HepG2 (cell line): ENCODE results near the gene GART. TPM values are rescaled to one million over a fixed set of nuclear protein-coding genes. Genes with fewer than 3 reads are reported as not detected.

Experiments
- ZNF33B ChIP-seq: sonication (generic); formaldehyde crosslinking; IDR thresholded peaks from 2 replicates; pipeline ENCODE4 v1.5.1; 2020; ENCODE audit warnings: mild to moderate bottlenecking, missing genetic modification reagents
- polyA plus RNA-seq, 8 experiments: library from polyadenylated mRNA; depleted of rRNA in 3 of 8; stranded (reverse) in 7 of 8; unstranded in 1 of 8; fragments of >200 nt; fragmentation: Illumina TruSeq in 4 of 8; extraction: Trizol in 4 of 8; gene quantifications; 2 replicates each; pipeline versions ENCODE4 v1.2.1 to v1.2.3, GENCODE V29; 2011 to 2016; ENCODE audit warnings: low read depth in 4 of 8, missing spikeins in 1 of 8, mixed read lengths in 1 of 8; ENCODE audit not compliant: insufficient read depth in 1 of 8
- total RNA-seq, 5 experiments: library from RNA; depleted of rRNA; stranded (reverse); fragments of >200 nt; fragmentation: Illumina TruSeq; extraction: Trizol; gene quantifications; 2 replicates each; pipeline ENCODE4 v1.2.3, GENCODE V29; 2016; ENCODE audit warnings: low read depth in 1 of 5
- TF ChIP-seq, protein P1 (sequence below): sonication (generic); formaldehyde crosslinking; IDR thresholded peaks from 2 replicates; pipeline ENCODE4 v1.4.0; 2020; ENCODE audit warnings: missing genetic modification reagents
- TF ChIP-seq, protein P2 (sequence below): sonication (generic); formaldehyde crosslinking; IDR thresholded peaks from 2 replicates; pipeline ENCODE4 v1.4.0; 2020; ENCODE audit warnings: missing genetic modification reagents
- TF ChIP-seq, protein P3 (sequence below): sonication (generic); formaldehyde crosslinking; IDR thresholded peaks from 2 replicates; pipeline ENCODE4 v1.8.0; 2022; ENCODE audit warnings: low read depth, missing genetic modification reagents
- TF ChIP-seq, protein P4 (sequence below), 2 experiments: fragments of 450-650 bp in 1 of 2; sonication (generic) in 1 of 2; formaldehyde crosslinking in 1 of 2; IDR thresholded peaks; 2 replicates each; pipeline versions ENCODE4 v1.6.1 to v1.8.0; 2016 to 2022; ENCODE audit warnings: antibody characterized with exemption in 1 of 2, mild to moderate bottlenecking in 1 of 2, missing genetic modification reagents in 1 of 2
- TF ChIP-seq, protein P5 (sequence below): sonication (generic); formaldehyde crosslinking; IDR thresholded peaks from 2 replicates; pipeline ENCODE4 v1.4.0; 2020; ENCODE audit warnings: missing genetic modification reagents, mild to moderate bottlenecking, borderline replicate concordance

The GART gene
- total and polyA plus RNA-seq, 2 of the 13 experiments (the other 11 are each of a cell fraction or from before 2014, with no cell fraction given), result 17.9 to 109 TPM

DNA sequence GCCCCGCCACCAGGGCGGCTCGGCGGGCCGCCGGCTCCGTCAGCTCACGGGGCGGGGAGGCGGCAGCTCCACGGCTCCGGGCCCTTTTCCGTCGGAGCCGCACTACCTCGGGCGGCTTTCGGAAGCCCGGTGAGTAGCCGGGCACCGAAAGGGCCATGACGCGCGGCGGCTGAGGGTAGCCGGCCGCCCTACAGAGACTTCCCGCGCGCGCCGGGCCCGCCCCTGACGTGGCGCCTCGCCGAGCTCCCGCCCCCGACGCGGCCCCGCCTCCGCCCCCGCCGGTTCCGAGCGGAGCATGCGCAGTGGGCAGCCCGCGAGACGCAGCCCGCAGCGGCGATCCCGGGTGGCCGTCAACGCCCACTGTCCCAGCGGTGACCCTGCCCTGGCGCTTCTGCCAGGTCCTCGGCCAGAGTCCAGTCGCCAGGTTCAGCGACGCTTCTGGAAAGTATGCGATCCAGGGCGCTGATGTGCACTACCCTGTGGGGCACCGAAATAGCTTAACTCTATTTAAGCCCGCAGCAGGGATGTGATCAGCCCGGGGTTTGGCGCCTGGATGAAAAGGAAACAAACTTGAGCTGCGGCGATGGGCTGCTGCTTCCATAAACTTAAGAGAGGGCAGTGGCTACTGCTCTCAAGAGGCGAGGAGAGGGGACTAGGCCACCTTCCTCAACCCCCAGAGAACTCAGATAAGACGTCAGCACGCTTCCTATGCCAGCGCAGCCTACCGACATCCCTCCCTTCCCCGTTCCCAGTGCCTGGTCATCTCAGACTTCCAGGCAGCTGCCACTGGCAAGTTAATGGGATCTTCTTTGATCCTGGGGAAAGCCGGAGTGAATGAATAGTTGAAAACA, 46.8 kb upstream of the GART start, which contains the start of gene DONSON (continued):
- TF ChIP-seq, protein P1, sequence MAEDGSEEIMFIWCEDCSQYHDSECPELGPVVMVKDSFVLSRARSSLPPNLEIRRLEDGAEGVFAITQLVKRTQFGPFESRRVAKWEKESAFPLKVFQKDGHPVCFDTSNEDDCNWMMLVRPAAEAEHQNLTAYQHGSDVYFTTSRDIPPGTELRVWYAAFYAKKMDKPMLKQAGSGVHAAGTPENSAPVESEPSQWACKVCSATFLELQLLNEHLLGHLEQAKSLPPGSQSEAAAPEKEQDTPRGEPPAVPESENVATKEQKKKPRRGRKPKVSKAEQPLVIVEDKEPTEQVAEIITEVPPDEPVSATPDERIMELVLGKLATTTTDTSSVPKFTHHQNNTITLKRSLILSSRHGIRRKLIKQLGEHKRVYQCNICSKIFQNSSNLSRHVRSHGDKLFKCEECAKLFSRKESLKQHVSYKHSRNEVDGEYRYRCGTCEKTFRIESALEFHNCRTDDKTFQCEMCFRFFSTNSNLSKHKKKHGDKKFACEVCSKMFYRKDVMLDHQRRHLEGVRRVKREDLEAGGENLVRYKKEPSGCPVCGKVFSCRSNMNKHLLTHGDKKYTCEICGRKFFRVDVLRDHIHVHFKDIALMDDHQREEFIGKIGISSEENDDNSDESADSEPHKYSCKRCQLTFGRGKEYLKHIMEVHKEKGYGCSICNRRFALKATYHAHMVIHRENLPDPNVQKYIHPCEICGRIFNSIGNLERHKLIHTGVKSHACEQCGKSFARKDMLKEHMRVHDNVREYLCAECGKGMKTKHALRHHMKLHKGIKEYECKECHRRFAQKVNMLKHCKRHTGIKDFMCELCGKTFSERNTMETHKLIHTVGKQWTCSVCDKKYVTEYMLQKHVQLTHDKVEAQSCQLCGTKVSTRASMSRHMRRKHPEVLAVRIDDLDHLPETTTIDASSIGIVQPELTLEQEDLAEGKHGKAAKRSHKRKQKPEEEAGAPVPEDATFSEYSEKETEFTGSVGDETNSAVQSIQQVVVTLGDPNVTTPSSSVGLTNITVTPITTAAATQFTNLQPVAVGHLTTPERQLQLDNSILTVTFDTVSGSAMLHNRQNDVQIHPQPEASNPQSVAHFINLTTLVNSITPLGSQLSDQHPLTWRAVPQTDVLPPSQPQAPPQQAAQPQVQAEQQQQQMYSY, result peak; percentile 94
- TF ChIP-seq, protein P2, sequence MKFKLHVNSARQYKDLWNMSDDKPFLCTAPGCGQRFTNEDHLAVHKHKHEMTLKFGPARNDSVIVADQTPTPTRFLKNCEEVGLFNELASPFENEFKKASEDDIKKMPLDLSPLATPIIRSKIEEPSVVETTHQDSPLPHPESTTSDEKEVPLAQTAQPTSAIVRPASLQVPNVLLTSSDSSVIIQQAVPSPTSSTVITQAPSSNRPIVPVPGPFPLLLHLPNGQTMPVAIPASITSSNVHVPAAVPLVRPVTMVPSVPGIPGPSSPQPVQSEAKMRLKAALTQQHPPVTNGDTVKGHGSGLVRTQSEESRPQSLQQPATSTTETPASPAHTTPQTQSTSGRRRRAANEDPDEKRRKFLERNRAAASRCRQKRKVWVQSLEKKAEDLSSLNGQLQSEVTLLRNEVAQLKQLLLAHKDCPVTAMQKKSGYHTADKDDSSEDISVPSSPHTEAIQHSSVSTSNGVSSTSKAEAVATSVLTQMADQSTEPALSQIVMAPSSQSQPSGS (CRISPR knock-in tag), result peak; percentile 49; the same call in 1 of the 2 replicates
- TF ChIP-seq, protein P3, sequence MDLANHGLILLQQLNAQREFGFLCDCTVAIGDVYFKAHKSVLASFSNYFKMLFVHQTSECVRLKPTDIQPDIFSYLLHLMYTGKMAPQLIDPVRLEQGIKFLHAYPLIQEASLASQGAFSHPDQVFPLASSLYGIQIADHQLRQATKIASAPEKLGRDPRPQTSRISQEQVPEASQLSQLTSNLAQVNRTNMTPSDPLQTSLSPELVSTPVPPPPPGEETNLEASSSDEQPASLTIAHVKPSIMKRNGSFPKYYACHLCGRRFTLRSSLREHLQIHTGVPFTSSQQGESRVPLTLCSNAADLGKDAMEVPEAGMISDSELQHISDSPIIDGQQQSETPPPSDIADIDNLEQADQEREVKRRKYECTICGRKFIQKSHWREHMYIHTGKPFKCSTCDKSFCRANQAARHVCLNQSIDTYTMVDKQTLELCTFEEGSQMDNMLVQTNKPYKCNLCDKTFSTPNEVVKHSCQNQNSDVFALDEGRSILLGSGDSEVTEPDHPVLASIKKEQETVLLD (CRISPR knock-in tag), result peak; percentile 82
- TF ChIP-seq, protein P4, sequence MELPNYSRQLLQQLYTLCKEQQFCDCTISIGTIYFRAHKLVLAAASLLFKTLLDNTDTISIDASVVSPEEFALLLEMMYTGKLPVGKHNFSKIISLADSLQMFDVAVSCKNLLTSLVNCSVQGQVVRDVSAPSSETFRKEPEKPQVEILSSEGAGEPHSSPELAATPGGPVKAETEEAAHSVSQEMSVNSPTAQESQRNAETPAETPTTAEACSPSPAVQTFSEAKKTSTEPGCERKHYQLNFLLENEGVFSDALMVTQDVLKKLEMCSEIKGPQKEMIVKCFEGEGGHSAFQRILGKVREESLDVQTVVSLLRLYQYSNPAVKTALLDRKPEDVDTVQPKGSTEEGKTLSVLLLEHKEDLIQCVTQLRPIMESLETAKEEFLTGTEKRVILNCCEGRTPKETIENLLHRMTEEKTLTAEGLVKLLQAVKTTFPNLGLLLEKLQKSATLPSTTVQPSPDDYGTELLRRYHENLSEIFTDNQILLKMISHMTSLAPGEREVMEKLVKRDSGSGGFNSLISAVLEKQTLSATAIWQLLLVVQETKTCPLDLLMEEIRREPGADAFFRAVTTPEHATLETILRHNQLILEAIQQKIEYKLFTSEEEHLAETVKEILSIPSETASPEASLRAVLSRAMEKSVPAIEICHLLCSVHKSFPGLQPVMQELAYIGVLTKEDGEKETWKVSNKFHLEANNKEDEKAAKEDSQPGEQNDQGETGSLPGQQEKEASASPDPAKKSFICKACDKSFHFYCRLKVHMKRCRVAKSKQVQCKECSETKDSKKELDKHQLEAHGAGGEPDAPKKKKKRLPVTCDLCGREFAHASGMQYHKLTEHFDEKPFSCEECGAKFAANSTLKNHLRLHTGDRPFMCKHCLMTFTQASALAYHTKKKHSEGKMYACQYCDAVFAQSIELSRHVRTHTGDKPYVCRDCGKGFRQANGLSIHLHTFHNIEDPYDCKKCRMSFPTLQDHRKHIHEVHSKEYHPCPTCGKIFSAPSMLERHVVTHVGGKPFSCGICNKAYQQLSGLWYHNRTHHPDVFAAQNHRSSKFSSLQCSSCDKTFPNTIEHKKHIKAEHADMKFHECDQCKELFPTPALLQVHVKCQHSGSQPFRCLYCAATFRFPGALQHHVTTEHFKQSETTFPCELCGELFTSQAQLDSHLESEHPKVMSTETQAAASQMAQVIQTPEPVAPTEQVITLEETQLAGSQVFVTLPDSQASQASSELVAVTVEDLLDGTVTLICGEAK (IDR thresholded peaks at IDR 0.05), result no peak
- TF ChIP-seq, protein P4 (CRISPR knock-in tag; IDR thresholded peaks at IDR 0.05), result 0 out of 2 replicates have a peak, but pooled peaks have one; percentile 26
- TF ChIP-seq, protein P5, sequence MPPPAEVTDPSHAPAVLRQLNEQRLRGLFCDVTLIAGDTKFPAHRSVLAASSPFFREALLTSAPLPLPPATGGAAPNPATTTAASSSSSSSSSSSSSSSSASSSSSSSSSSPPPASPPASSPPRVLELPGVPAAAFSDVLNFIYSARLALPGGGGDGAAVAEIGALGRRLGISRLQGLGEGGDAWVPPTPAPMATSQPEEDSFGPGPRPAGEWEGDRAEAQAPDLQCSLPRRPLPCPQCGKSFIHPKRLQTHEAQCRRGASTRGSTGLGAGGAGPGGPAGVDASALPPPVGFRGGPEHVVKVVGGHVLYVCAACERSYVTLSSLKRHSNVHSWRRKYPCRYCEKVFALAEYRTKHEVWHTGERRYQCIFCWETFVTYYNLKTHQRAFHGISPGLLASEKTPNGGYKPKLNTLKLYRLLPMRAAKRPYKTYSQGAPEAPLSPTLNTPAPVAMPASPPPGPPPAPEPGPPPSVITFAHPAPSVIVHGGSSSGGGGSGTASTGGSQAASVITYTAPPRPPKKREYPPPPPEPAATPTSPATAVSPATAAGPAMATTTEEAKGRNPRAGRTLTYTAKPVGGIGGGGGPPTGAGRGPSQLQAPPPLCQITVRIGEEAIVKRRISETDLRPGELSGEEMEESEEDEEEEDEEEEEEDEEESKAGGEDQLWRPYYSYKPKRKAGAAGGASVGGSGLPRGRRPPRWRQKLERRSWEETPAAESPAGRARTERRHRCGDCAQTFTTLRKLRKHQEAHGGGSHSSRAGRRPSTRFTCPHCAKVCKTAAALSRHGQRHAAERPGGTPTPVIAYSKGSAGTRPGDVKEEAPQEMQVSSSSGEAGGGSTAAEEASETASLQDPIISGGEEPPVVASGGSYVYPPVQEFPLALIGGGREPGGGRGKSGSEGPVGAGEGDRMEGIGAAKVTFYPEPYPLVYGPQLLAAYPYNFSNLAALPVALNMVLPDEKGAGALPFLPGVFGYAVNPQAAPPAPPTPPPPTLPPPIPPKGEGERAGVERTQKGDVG (CRISPR knock-in tag), result no peak
- no peak for TF ChIP-seq ZNF33B (CRISPR knock-in tag)
